GM12801 (cell line): ENCODE data around the gene NRCAM.

ENCODE experiments used
- CTCF ChIP-seq: IDR thresholded peaks from one replicate; pipeline ENCODE4 v1.5.1; 2011; ENCODE audit warnings: control low read depth; ENCODE audit not compliant: insufficient read length; ENCODE audit errors: extremely low read depth

Gene NRCAM

GRCh38 chr7:108257954-108258353 is 198.3 kb downstream of the NRCAM start:
- TF ChIP-seq CTCF = no peak

GRCh38 chr7:108254259-108254658 is 202.0 kb downstream of the NRCAM start:
- TF ChIP-seq CTCF = no peak

GRCh38 chr7:108253275-108254044 is 202.8 kb downstream of the NRCAM start:
- TF ChIP-seq CTCF = no peak

- TF ChIP-seq CTCF = no peak
Observed at GRCh38 chr7:108252177-108252576, 204.1 kb downstream of the NRCAM start.

GRCh38 chr7:108251700-108252099 is 204.5 kb downstream of the NRCAM start:
- TF ChIP-seq CTCF = no peak

GRCh38 chr7:108249453-108249852 is 206.8 kb downstream of the NRCAM start:
- no peak for TF ChIP-seq CTCF

GRCh38 chr7:108248821-108249220 is 207.4 kb downstream of the NRCAM start:
- TF ChIP-seq CTCF = no peak
